Lower leg skin (tissue), 3 donors: ENCODE measurements around the gene EPHA2.

Experiments used
- POLR2A ChIP-seq, 2 donors: fragments of 450-650 bp; IDR thresholded peaks; one replicate each; pipeline ENCODE4 v1.6.1; 2016 to 2017; ENCODE audit warnings: antibody characterized with exemption in 2 of 2, mild to moderate bottlenecking in 1 of 2, moderate library complexity in 1 of 2
- TF ChIP-seq, protein P1 (sequence below), 3 donors: fragments of 450-650 bp; IDR thresholded peaks; one replicate each; pipeline ENCODE4 v1.5.1; 2016; ENCODE audit warnings: antibody characterized with exemption in 3 of 3, mild to moderate bottlenecking in 3 of 3, moderate library complexity in 2 of 3

DNA sequence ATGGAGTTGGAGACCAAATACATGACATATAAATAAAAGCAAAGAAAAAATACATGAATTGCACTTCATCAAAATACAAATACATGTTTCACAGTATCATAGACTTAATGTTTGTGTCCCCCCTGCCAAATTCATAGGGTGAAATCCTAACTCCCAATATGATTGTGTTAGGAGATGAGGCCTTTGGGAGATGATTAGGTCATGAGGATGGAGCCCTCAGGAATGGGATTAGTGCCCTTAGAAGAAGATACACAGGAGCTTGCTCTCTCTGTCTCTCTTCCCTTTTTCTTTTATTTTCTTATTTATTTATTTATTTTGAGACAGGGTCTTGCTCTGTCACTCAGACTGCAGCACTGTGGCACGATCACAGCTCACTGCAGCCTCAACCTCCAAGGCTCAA, 56.5 kb downstream of the EPHA2 start:
- TF ChIP-seq, protein P1, sequence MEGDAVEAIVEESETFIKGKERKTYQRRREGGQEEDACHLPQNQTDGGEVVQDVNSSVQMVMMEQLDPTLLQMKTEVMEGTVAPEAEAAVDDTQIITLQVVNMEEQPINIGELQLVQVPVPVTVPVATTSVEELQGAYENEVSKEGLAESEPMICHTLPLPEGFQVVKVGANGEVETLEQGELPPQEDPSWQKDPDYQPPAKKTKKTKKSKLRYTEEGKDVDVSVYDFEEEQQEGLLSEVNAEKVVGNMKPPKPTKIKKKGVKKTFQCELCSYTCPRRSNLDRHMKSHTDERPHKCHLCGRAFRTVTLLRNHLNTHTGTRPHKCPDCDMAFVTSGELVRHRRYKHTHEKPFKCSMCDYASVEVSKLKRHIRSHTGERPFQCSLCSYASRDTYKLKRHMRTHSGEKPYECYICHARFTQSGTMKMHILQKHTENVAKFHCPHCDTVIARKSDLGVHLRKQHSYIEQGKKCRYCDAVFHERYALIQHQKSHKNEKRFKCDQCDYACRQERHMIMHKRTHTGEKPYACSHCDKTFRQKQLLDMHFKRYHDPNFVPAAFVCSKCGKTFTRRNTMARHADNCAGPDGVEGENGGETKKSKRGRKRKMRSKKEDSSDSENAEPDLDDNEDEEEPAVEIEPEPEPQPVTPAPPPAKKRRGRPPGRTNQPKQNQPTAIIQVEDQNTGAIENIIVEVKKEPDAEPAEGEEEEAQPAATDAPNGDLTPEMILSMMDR (IDR thresholded peaks at IDR 0.05): no peak
- no peak for TF ChIP-seq POLR2A (IDR thresholded peaks at IDR 0.05)
